A549 (cell line): ENCODE results near the gene KCNQ1OT1. TPM values are rescaled to one million over a fixed set of nuclear protein-coding genes. Genes with fewer than 3 reads are reported as not detected.

Source experiments
- ATAC-seq, 2 experiments: fragments of 200-7000 bp in 1 of 2; fragments of >200 bp in 1 of 2; cut with Nextera tagmentation in 1 of 2; cut with Tn5 transposase in 1 of 2; 3 replicates each; pipeline versions ENCODE4 v1.8.0 to v1.9.1; 2018 to 2020; ENCODE audit warnings: mild to moderate bottlenecking in 1 of 2, moderate library complexity in 1 of 2
- CTCF ChIA-PET: fragments of 300-600 bp; sonication (Branson Sonifier 250); formaldehyde crosslinking; extraction: SDS; loops from one replicate; lab custom pipeline; 2021; ENCODE audit warnings: antibody characterized with exemption, inconsistent platforms; lab: Yijun Ruan, JAX
- POLR2A ChIA-PET: fragments of 350-600 bp; formaldehyde crosslinking; extraction: SDS; loops from one replicate; lab custom pipeline; 2021; ENCODE audit warnings: antibody characterized with exemption, inconsistent platforms; lab: Yijun Ruan, JAX
- DNase-seq, 2 experiments: peaks; one replicate each; pipeline versions ENCODE4 v3.0.0 to v3.0.0-alpha.2; 2011 to 2016; ENCODE audit warnings: low read depth in 1 of 2, low spot score in 1 of 2
- FAIRE-seq: peaks from 2 replicates; lab custom pipeline; 2011; peaks lifted over from hg19 to GRCh38; lab: Jason Lieb, UNC
- H3K27ac ChIP-seq, 2 experiments: fragments of >200 bp; sonication (Bioruptor Twin); formaldehyde crosslinking; 3 replicates each; pipeline ENCODE4 v1.5.1; 2016 to 2017
- H3K4me1 ChIP-seq: fragments of >200 bp; sonication (Bioruptor Twin); formaldehyde crosslinking; 3 replicates; pipeline ENCODE4 v1.6.1; 2016
- H3K4me2 ChIP-seq: fragments of >200 bp; sonication (Bioruptor Twin); formaldehyde crosslinking; 3 replicates; pipeline ENCODE4 v1.6.1; 2016
- H3K4me3 ChIP-seq: fragments of >200 bp; sonication (Bioruptor Twin); formaldehyde crosslinking; 3 replicates; pipeline ENCODE4 v1.5.1; 2016
- H3K9me3 ChIP-seq: fragments of >200 bp; sonication (Bioruptor Twin); formaldehyde crosslinking; 3 replicates; pipeline ENCODE4 v1.6.1; 2016
- ATOH8 ChIP-seq: fragments of 250-450 bp; sonication (Bioruptor Pico); IDR thresholded peaks from 2 replicates; pipeline ENCODE4 v1.5.0; 2020; ENCODE audit warnings: low read depth, mild to moderate bottlenecking, moderate library complexity
- BHLHE40 ChIP-seq: IDR thresholded peaks from 2 replicates; pipeline ENCODE4 v1.6.1; 2012; ENCODE audit warnings: low read depth, low read length, inconsistent platforms
- CHD2 ChIP-seq: fragments of 150-350 bp; IDR thresholded peaks from 2 replicates; pipeline ENCODE4 v1.6.1; 2014; ENCODE audit warnings: low read length; ENCODE audit not compliant: partially characterized antibody
- ELK1 ChIP-seq: fragments of 150-350 bp; IDR thresholded peaks from 2 replicates; pipeline ENCODE4 v1.6.1; 2014; ENCODE audit warnings: low read depth, mild to moderate bottlenecking, low read length
- JUNB ChIP-seq: fragments of >200 bp; sonication (Bioruptor Twin); formaldehyde crosslinking; IDR thresholded peaks from 2 replicates; pipeline ENCODE4 v1.6.1; 2016
- KDM5A ChIP-seq: fragments of 200-600 bp; sonication (generic); IDR thresholded peaks from 2 replicates; pipeline ENCODE4 v1.6.1; 2016; ENCODE audit warnings: antibody characterized with exemption, mild to moderate bottlenecking
- MAZ ChIP-seq: fragments of 150-350 bp; IDR thresholded peaks from 2 replicates; pipeline ENCODE4 v1.6.1; 2014; ENCODE audit warnings: antibody characterized with exemption, low read depth, low read length, borderline replicate concordance
- NFE2L2 ChIP-seq: fragments of 150-350 bp; conservative IDR thresholded peaks from 2 replicates; pipeline ENCODE4 v1.6.1; 2014; ENCODE audit warnings: low read length
- NR3C1 ChIP-seq: fragments of >200 bp; sonication (Bioruptor Twin); formaldehyde crosslinking; IDR thresholded peaks from 3 replicates; pipeline ENCODE4 v1.6.1; 2017
- RARB ChIP-seq: fragments of 250-450 bp; sonication (Bioruptor Pico); IDR thresholded peaks from 2 replicates; pipeline ENCODE4 v1.8.0; 2021; ENCODE audit warnings: mild to moderate bottlenecking, moderate library complexity
- TFCP2L1 ChIP-seq: fragments of 250-450 bp; sonication (Bioruptor Pico); IDR thresholded peaks from 2 replicates; pipeline ENCODE4 v1.5.0; 2021; ENCODE audit warnings: mild to moderate bottlenecking
- ZC3H11A ChIP-seq: fragments of 450-650 bp; IDR thresholded peaks from 2 replicates; pipeline ENCODE4 v1.6.1; 2014; ENCODE audit warnings: antibody characterized with exemption, mild to moderate bottlenecking
- ZFP36 ChIP-seq: fragments of 450-650 bp; IDR thresholded peaks from 2 replicates; pipeline ENCODE4 v1.6.1; 2014; ENCODE audit warnings: borderline replicate concordance; ENCODE audit not compliant: partially characterized antibody
- ZSCAN20 ChIP-seq: fragments of 250-450 bp; sonication (Bioruptor Pico); IDR thresholded peaks from 2 replicates; pipeline ENCODE4 v1.8.0; 2022; ENCODE audit warnings: mild to moderate bottlenecking, moderate library complexity
- WGBS: methylation state at CpG from one replicate; pipeline ENCODE4 v1.1.6; 2017; ENCODE audit errors: missing lambda C conversion rate; 5-methylcytosine and 5-hydroxymethylcytosine counted together
- polyA plus RNA-seq, 4 experiments: library from polyadenylated mRNA; depleted of rRNA in 3 of 4; stranded (reverse); fragments of >200 nt; fragmentation: RNase III in 1 of 4; extraction: RNeasy Plus Mini Kit Qiagen cat#74134 plus additional on column Dnase treatment in 1 of 4; gene quantifications; 2 replicates in 3 of 4; 3 replicates in 1 of 4; pipeline ENCODE4 v1.2.3, GENCODE V29; 2011 to 2017
- TF ChIP-seq, protein P1 (sequence below): fragments of >200 bp; sonication (Bioruptor Twin); formaldehyde crosslinking; IDR thresholded peaks from 3 replicates; pipeline ENCODE4 v1.6.1; 2016
- TF ChIP-seq, protein P2 (sequence below): IDR thresholded peaks from 2 replicates; pipeline ENCODE4 v1.6.1; 2012; ENCODE audit warnings: low read depth, borderline replicate concordance
- TF ChIP-seq, protein P3 (sequence below): fragments of >200 bp; sonication (Bioruptor Twin); formaldehyde crosslinking; IDR thresholded peaks from 3 replicates; pipeline ENCODE4 v1.5.1; 2016

KCNQ1OT1 gene
- polyA plus RNA-seq, 2 of the 4 experiments (the other 2 are of a cell fraction): 0.03 to 0.13 TPM

- no peak for TF ChIP-seq JUNB
- TF ChIP-seq MAZ: no peak
- no peak for TF ChIP-seq BHLHE40
- TF ChIP-seq, protein P1, sequence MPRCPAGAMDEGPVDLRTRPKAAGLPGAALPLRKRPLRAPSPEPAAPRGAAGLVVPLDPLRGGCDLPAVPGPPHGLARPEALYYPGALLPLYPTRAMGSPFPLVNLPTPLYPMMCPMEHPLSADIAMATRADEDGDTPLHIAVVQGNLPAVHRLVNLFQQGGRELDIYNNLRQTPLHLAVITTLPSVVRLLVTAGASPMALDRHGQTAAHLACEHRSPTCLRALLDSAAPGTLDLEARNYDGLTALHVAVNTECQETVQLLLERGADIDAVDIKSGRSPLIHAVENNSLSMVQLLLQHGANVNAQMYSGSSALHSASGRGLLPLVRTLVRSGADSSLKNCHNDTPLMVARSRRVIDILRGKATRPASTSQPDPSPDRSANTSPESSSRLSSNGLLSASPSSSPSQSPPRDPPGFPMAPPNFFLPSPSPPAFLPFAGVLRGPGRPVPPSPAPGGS: no peak
- TF ChIP-seq, protein P2, sequence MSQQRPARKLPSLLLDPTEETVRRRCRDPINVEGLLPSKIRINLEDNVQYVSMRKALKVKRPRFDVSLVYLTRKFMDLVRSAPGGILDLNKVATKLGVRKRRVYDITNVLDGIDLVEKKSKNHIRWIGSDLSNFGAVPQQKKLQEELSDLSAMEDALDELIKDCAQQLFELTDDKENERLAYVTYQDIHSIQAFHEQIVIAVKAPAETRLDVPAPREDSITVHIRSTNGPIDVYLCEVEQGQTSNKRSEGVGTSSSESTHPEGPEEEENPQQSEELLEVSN: no peak
- no peak for TF ChIP-seq ELK1
- TF ChIP-seq NFE2L2: no peak
- no peak for TF ChIP-seq ZC3H11A
- TF ChIP-seq, all 56 proteins: peak for 0
Observed at GRCh38 chr11:2681408-2682145, 18.2 kb downstream of the KCNQ1OT1 start (continued).

DNA sequence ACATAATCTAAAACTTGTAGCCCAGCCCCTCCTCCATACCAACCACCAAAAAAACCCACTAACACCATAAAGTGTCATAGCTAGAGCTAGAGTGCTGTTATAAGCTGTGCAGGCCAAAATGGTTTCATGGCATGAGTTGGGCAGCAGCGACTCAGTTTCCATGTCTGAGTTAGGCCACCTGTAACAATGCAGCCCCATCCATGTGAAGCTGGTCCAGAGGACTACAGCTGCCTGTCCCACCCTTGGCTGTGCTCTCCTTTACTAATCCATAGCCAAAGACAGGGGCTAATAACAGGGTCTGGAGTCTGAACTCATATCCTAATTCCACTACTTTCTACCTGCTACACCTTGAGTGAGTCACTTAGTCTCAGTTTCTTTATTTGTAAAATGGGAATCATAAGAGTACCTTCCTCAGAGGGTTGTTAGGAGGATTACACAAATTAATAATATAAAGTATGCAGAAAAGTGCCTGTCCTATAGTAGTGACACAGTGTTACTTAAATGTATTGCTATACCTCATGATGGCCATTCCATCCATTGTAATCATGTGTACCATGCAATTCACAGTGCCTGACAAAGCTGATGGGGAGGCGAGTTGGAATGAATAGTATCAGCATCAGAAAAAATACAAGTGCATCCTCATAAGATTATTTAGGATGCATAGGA lies 20.6 kb downstream of the KCNQ1OT1 start:
- TF ChIP-seq TFCP2L1 (CRISPR knock-in tag) (no peak), KDM5A (no peak), ZFP36 (no peak), ZSCAN20 (no peak), CHD2 (no peak), NR3C1 (no peak), MAZ (no peak), RARB (no peak), ATOH8 (no peak)
- TF ChIP-seq, protein P3, sequence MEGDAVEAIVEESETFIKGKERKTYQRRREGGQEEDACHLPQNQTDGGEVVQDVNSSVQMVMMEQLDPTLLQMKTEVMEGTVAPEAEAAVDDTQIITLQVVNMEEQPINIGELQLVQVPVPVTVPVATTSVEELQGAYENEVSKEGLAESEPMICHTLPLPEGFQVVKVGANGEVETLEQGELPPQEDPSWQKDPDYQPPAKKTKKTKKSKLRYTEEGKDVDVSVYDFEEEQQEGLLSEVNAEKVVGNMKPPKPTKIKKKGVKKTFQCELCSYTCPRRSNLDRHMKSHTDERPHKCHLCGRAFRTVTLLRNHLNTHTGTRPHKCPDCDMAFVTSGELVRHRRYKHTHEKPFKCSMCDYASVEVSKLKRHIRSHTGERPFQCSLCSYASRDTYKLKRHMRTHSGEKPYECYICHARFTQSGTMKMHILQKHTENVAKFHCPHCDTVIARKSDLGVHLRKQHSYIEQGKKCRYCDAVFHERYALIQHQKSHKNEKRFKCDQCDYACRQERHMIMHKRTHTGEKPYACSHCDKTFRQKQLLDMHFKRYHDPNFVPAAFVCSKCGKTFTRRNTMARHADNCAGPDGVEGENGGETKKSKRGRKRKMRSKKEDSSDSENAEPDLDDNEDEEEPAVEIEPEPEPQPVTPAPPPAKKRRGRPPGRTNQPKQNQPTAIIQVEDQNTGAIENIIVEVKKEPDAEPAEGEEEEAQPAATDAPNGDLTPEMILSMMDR: no peak
- TF ChIP-seq, protein P2: no peak
- TF ChIP-seq, all 56 proteins: peak for 0
- FAIRE-seq: no peak
- POLR2A ChIA-PET: no interaction called here
- no peak for ATAC-seq
- Histone ChIP-seq H3K4me3 (no peak overlapping the region), H3K4me1 (no peaks in the 10 kb centered on the region), H3K27ac (no peak overlapping the region), H3K4me2 (no peak overlapping the region), H3K9me3 (no peaks in the 10 kb centered on the region)
- 88% methylated on average over 2 of the region's 2 CpGs for WGBS
- CTCF ChIA-PET: interaction anchor here (0.7 to 1.5 kb wide), 3 partner anchors 10 to 209 kb away, joined by 3 to 7 read pairs (median 3); no protein-coding TSS in a partner anchor
- DNase-seq: no peak
